Pancreas (tissue), 10 donors: ENCODE results near the gene MED29. TPM values are rescaled to one million over a fixed set of nuclear protein-coding genes. Genes with fewer than 3 reads are reported as not detected.

Source experiments
- ATAC-seq, 4 donors: fragments of 200-7000 bp; cut with Tn5 transposase; one replicate each; pipeline versions ENCODE4 v1.8.0 to v1.9.1; 2020; ENCODE audit warnings: mild to moderate bottlenecking in 4 of 4, moderate library complexity in 4 of 4
- DNase-seq, 6 donors: peaks; one replicate each; pipeline ENCODE4 v3.0.0-alpha.2; 2020
- FAIRE-seq: peaks from 2 replicates; lab custom pipeline; 2012; peaks lifted over from hg19 to GRCh38; lab: Jason Lieb, UNC
- H3K27ac ChIP-seq, 4 donors: fragments of 200-600 bp; sonication (generic); 1 replicate in 3 of 4; 2 replicates in 1 of 4; pipeline versions ENCODE4 v1.5.0 to v1.8.0; 2020
- H3K27me3 ChIP-seq, 4 donors: fragments of 200-600 bp; one replicate each; pipeline ENCODE4 v1.8.0; 2021
- H3K36me3 ChIP-seq, 3 donors: fragments of 200-600 bp; sonication (generic) in 1 of 3; one replicate each; pipeline versions ENCODE4 v1.5.0 to v1.8.0; 2020 to 2021
- H3K4me1 ChIP-seq, 3 donors: fragments of 200-600 bp; one replicate each; pipeline ENCODE4 v1.8.0; 2021
- H3K4me3 ChIP-seq, 4 donors: fragments of 200-600 bp; sonication (generic) in 2 of 4; one replicate each; pipeline versions ENCODE4 v1.5.0 to v1.8.0; 2020 to 2021
- H3K9me3 ChIP-seq, 4 donors: fragments of 200-600 bp; one replicate each; pipeline ENCODE4 v1.8.0; 2021
- CTCF ChIP-seq, 4 donors: fragments of 200-600 bp; sonication (generic) in 3 of 4; IDR thresholded peaks; one replicate each; pipeline versions ENCODE4 v1.5.0 to v1.8.0; 2021; ENCODE audit warnings: antibody characterized with exemption in 4 of 4
- WGBS, 2 donors: extraction: QIAGEN DNeasy Blood & Tissue Kit; methylation state at CpG; one replicate each; pipeline ENCODE4 v1.1.7; 2013; 5-methylcytosine and 5-hydroxymethylcytosine counted together
- intact Hi-C, 3 donors: fragments of 100-400 bp; cut with DNase I; formaldehyde crosslinking; loops; one replicate each; pipeline versions ENCODE4 v1.11.1 to v1.14.2; 2022
- polyA plus RNA-seq, 2 donors: library from polyadenylated mRNA; stranded (reverse); fragments of 200-250 nt; gene quantifications; one replicate each; pipeline ENCODE4 v1.2.3, GENCODE V29; 2013
- total RNA-seq, 6 donors: library from RNA; stranded (reverse); fragmentation: NEBNext Ultra II Directional in 4 of 6; extraction: Animal tissue kit (Norgen Biotek cat#: 25700) in 4 of 6; gene quantifications; one replicate each; pipeline versions ENCODE4 v1.2.1 to v1.2.4, GENCODE V29; 2021 to 2023
- donor health status: healthy with polysubstance abuse.
- donor health status: DM: no; HTN: no; CAD: no; lungs with moderate emphysema.
- donor health status: DM: no; HTN: no; CAD: no.
- donor health status: control.
- donor health status: control.
- donor health status: Bipolar disorder and iron deficiency.
- donor health status: DM: yes; HTN: yes; CAD: no.
- donor health status: DM: no; HTN: no; CAD: no.
- donor health status: DM: no; HTN: no; CAD: no.
- donor health status: DM: yes; HTN: yes; CAD: no.

Gene MED29
- total and polyA plus RNA-seq, 8 donors = 13.2 to 23.9 (median 17.5) TPM

- TF ChIP-seq CTCF (IDR thresholded peaks at IDR 0.05) = no peak
- FAIRE-seq = no peak
- ATAC-seq = no peak
- peaks cover 0 to 5% (median 0%) of the 10 kb centered on the region in 3 donors for H3K36me3 ChIP-seq
- peaks cover 12 to 24% (median 15%) of the 10 kb centered on the region in 3 donors for H3K4me1 ChIP-seq
- intact Hi-C loops = no loop called here
- H3K27me3 ChIP-seq = no peaks in the 10 kb centered on the region
- 13 to 21% methylated on average over 32 to 40 of the region's 40 CpGs for WGBS, 2 donors
- H3K4me3 ChIP-seq = peak overlapping the region; percentile 70 to 96 (median 79)
- H3K9me3 ChIP-seq = no peaks in the 10 kb centered on the region
- DNase-seq = peak; percentile 55 to 85 (median 66)
- H3K27ac ChIP-seq = peak overlapping the region; percentile 89 to 99 (median 94)
Measured at GRCh38 chr19:39407660-39408391, 16.6 kb downstream of the MED29 start.

- no peaks in the 10 kb centered on the region for H3K9me3 ChIP-seq
- WGBS, 2 donors = 36 to 52% methylated on average over 20 of the region's 20 CpGs
- H3K27me3 ChIP-seq = no peaks in the 10 kb centered on the region
- intact Hi-C loops = no loop called here
- DNase-seq (peak in 4 of 6 donors; percentile 49 to 68 (median 56)), ATAC-seq (no peak), FAIRE-seq (no peak)
- TF ChIP-seq CTCF (IDR thresholded peaks at IDR 0.05) = no peak
- peak overlapping the region; percentile 89 to 99 (median 94) for H3K27ac ChIP-seq
- peak overlapping the region; percentile 70 to 96 (median 79) for H3K4me3 ChIP-seq
- H3K4me1 ChIP-seq = peaks cover 12 to 24% (median 15%) of the 10 kb centered on the region in 3 donors
- H3K36me3 ChIP-seq = peaks cover 0 to 5% (median 0%) of the 10 kb centered on the region in 3 donors
Measured at GRCh38 chr19:39408392-39409207, 17.4 kb downstream of the MED29 start.

GRCh38 chr19:39409208-39410016 is 18.2 kb downstream of the MED29 start:
- peak; percentile 12 to 50 (median 28) for ATAC-seq
- Histone ChIP-seq H3K9me3 (no peaks in the 10 kb centered on the region), H3K36me3 (peaks cover 0 to 5% (median 0%) of the 10 kb centered on the region in 3 donors), H3K4me1 (peaks cover 12 to 20% (median 15%) of the 10 kb centered on the region in 3 donors), H3K27me3 (no peaks in the 10 kb centered on the region), H3K4me3 (peak overlapping the region; percentile 26 to 96 (median 71)), H3K27ac (peak overlapping the region; percentile 89 to 99 (median 94))
- DNase-seq = peak; percentile 94 to 98 (median 95)
- peak; percentile 83 for FAIRE-seq
- TF ChIP-seq CTCF (IDR thresholded peaks at IDR 0.05) = no peak
- intact Hi-C loops = no loop called here
- WGBS, 2 donors = 1% methylated on average over 51 to 52 of the region's 52 CpGs

GRCh38 chr19:39410017-39410830 is 19.0 kb downstream of the MED29 start:
- no peak for TF ChIP-seq CTCF (IDR thresholded peaks at IDR 0.05)
- WGBS, 2 donors = 3% methylated on average over 35 of the region's 35 CpGs
- H3K27ac ChIP-seq = peak overlapping the region; percentile 89 to 99 (median 94)
- H3K36me3 ChIP-seq = peaks cover 0 to 5% (median 0%) of the 10 kb centered on the region in 3 donors
- peak overlapping the region; percentile 26 to 96 (median 71) for H3K4me3 ChIP-seq
- no peaks in the 10 kb centered on the region for H3K9me3 ChIP-seq
- ATAC-seq = peak in 3 of 4 donors; percentile 2 to 4 (median 3)
- peak; percentile 40 to 87 (median 72) for DNase-seq
- H3K4me1 ChIP-seq = peaks cover 12 to 20% (median 15%) of the 10 kb centered on the region in 3 donors
- FAIRE-seq = no peak
- no peaks in the 10 kb centered on the region for H3K27me3 ChIP-seq
- intact Hi-C loops = no loop called here
